Body of pancreas (tissue), 4 donors: ENCODE results near the gene GIT1.

Source experiments
- POLR2A ChIP-seq, 3 donors: fragments of 450-650 bp; IDR thresholded peaks; one replicate each; pipeline ENCODE4 v1.6.1; 2016; ENCODE audit warnings: antibody characterized with exemption in 3 of 3, mild to moderate bottlenecking in 2 of 3
- TF ChIP-seq, protein P1 (sequence below), 7 experiments: fragments of 450-650 bp in 4 of 7; fragments of 200-600 bp in 3 of 7; sonication (generic) in 3 of 7; IDR thresholded peaks; one replicate each; pipeline ENCODE4 v1.5.1; 2016 to 2019; ENCODE audit warnings: antibody characterized with exemption in 7 of 7

DNA sequence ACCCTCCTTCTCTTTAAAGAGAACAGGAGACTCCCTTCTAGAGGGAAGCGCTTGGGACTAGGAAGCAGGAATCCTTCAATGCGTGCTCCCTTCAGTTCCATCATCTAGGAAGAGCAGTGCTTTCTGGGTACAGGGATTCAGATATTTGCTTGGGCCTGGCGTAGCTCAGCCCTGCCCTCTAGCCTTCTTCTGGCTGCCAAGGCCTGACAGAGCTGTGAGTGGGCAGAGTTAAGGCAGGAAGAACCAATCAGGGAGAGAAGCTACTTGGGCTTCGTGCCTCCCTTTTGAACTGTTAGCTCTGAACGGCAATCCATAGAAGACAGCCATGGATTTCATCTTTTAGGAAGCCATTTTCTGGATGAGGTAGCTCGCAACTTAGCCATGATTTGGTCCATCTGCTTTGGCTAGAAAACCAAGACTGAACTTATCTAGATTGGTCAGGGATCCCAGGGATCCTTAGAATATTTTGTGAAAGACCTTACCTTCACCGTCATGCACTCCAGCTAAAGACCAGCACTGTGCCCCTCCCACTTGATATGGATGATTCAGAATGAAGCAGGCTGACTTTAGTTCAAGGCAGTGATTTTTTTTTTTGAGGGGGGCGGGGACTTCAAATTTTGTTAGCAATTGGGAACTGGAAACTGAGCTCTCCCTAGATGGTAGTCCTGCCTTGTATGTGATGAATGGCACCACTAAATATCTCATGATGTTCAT lies 35.7 kb upstream of the GIT1 start:
- TF ChIP-seq, protein P1, sequence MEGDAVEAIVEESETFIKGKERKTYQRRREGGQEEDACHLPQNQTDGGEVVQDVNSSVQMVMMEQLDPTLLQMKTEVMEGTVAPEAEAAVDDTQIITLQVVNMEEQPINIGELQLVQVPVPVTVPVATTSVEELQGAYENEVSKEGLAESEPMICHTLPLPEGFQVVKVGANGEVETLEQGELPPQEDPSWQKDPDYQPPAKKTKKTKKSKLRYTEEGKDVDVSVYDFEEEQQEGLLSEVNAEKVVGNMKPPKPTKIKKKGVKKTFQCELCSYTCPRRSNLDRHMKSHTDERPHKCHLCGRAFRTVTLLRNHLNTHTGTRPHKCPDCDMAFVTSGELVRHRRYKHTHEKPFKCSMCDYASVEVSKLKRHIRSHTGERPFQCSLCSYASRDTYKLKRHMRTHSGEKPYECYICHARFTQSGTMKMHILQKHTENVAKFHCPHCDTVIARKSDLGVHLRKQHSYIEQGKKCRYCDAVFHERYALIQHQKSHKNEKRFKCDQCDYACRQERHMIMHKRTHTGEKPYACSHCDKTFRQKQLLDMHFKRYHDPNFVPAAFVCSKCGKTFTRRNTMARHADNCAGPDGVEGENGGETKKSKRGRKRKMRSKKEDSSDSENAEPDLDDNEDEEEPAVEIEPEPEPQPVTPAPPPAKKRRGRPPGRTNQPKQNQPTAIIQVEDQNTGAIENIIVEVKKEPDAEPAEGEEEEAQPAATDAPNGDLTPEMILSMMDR (IDR thresholded peaks at IDR 0.05): no peak
- no peak for TF ChIP-seq POLR2A (IDR thresholded peaks at IDR 0.05)
